Chondrocyte (in vitro differentiated cells): ENCODE results near the gene ELOVL5. TPM values are rescaled to one million over a fixed set of nuclear protein-coding genes. Genes with fewer than 3 reads are reported as not detected.
"Not testable (repeated sequence)": the region's sequence is repeated elsewhere in the genome, so short reads cannot be mapped to it uniquely, and the experiment has no call there.

Experiments
- DNase-seq: peaks from one replicate; pipeline ENCODE4 v3.0.0; 2021; ENCODE audit warnings: mixed read lengths, low spot score
- H3K27ac Mint-ChIP-seq: one replicate; pipeline ENCODE4 v1.8.0; 2021; ENCODE audit warnings: mild to moderate bottlenecking, moderate library complexity, mixed read lengths; ENCODE audit not compliant: unreplicated experiment
- H3K27me3 Mint-ChIP-seq: 2 replicates; pipeline ENCODE4 v1.8.0; 2021; ENCODE audit warnings: low read depth, mixed read lengths
- H3K36me3 Mint-ChIP-seq: 2 replicates; pipeline ENCODE4 v1.8.0; 2021; ENCODE audit warnings: low read depth, mixed read lengths
- H3K4me1 Mint-ChIP-seq: 2 replicates; pipeline ENCODE4 v1.8.0; 2021; ENCODE audit warnings: low read depth, mild to moderate bottlenecking, mixed read lengths
- H3K4me3 Mint-ChIP-seq: one replicate; pipeline ENCODE4 v1.8.0; 2021; ENCODE audit warnings: mild to moderate bottlenecking, moderate library complexity, mixed read lengths; ENCODE audit not compliant: unreplicated experiment
- H3K9me3 Mint-ChIP-seq: 2 replicates; pipeline ENCODE4 v1.8.0; 2021; ENCODE audit warnings: low read depth, mixed read lengths
- CTCF ChIP-seq: fragments of 200-600 bp; sonication (generic); IDR thresholded peaks from 2 replicates; pipeline ENCODE4 v1.5.0; 2021; ENCODE audit warnings: antibody characterized with exemption, mild to moderate bottlenecking, moderate library complexity
- total RNA-seq: library from RNA; stranded (reverse); gene quantifications from 3 replicates; pipeline ENCODE4 v1.2.1, GENCODE V29; 2021

Gene ELOVL5
- total RNA-seq, 1 donor from 2014 or later, result 102 TPM

- H3K4me1 Mint-ChIP-seq, result no peaks in the 10 kb centered on the region
- H3K9me3 Mint-ChIP-seq, result peaks cover 8% of the 10 kb centered on the region
- peaks cover 20% of the 10 kb centered on the region for H3K27me3 Mint-ChIP-seq
- TF ChIP-seq CTCF, result no peak
- H3K36me3 Mint-ChIP-seq, result no peaks in the 10 kb centered on the region
- no peak overlapping the region for H3K4me3 Mint-ChIP-seq
- H3K27ac Mint-ChIP-seq, result no peak overlapping the region
- no peak for DNase-seq
Observed at GRCh38 chr6:53390010-53390409, 41.3 kb upstream of the ELOVL5 start.

DNA sequence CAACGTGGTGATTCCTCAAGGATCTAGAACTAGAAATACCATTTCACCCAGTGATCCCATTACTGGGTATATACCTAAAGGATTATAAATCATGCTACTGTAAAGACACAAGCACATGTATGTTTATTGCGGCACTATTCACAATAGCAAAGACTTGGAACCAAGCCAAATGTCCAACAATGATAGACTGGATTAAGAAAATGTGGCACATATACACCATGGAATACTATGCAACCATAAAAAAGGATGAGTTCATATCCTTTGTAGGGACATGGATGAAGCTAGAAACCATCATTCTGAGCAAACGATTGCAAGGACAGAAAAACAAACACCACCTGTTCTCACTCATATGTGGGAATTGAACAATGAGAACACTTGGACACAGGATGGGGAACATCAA lies 39.9 kb upstream of the ELOVL5 start:
- not testable (repeated sequence) for H3K27ac Mint-ChIP-seq, H3K9me3 Mint-ChIP-seq, H3K36me3 Mint-ChIP-seq, H3K4me1 Mint-ChIP-seq, DNase-seq, H3K4me3 Mint-ChIP-seq
- H3K27me3 Mint-ChIP-seq, result peaks cover 22% of the 10 kb centered on the region

GRCh38 chr6:53382421-53382820 lies 33.7 kb upstream of the ELOVL5 start:
- no peak for DNase-seq
- no peak overlapping the region for H3K27ac Mint-ChIP-seq
- peaks cover 9% of the 10 kb centered on the region for H3K4me1 Mint-ChIP-seq
- H3K4me3 Mint-ChIP-seq, result no peak overlapping the region
- peaks cover 6% of the 10 kb centered on the region for H3K9me3 Mint-ChIP-seq
- TF ChIP-seq CTCF, result no peak
- peaks cover 21% of the 10 kb centered on the region for H3K27me3 Mint-ChIP-seq
- peaks cover 1% of the 10 kb centered on the region for H3K36me3 Mint-ChIP-seq

DNA sequence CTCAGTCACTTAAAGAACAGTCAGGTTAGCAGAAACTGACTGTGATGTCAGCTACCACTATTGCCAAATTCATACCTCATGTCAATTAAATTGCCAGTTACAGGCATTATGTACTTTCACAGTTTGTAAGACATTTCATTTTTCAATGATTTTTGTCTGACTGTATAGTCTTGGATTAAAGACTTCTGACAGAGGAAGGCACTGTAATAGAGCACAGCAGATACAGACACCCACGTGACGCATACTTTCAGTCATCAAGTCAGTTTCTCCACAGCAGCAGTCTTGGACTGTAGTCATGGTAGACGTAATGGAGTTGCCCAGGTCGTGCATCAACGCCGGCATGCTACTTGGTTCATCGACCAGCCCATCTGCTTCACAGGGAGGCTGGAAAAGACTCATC lies 29.5 kb upstream of the ELOVL5 start:
- DNase-seq, result no peak
- Mint-ChIP-seq H3K9me3 (no peaks in the 10 kb centered on the region), H3K4me3 (no peak overlapping the region), H3K27ac (no peak overlapping the region), H3K4me1 (peaks cover 12% of the 10 kb centered on the region), H3K27me3 (peaks cover 6% of the 10 kb centered on the region), H3K36me3 (no peaks in the 10 kb centered on the region)
- TF ChIP-seq CTCF, result no peak

DNA sequence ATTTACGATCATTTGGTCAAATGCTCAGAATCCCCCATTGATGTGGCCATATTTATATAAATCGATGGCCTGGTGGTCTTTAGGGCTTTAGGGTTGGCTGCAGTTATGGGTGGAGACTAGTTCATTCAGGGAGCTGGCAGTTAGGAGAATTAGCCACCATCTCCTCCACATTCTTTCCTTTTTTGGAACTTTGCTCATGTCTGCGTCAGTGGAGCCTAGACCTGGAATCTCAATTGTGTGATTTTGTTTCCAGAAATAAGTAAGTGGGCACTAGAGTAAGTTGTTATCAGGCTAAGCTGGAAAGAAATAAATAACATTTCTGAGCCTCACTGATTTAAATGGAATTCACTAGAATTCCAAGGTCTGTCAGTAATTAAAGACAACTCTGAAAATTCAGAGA lies 29.0 kb upstream of the ELOVL5 start:
- DNase-seq, result no peak
- Mint-ChIP-seq H3K4me1 (peaks cover 12% of the 10 kb centered on the region), H3K9me3 (no peaks in the 10 kb centered on the region), H3K27me3 (peaks cover 6% of the 10 kb centered on the region), H3K4me3 (no peak overlapping the region), H3K27ac (no peak overlapping the region), H3K36me3 (no peaks in the 10 kb centered on the region)
- no peak for TF ChIP-seq CTCF

GRCh38 chr6:53377289-53377688 lies 28.5 kb upstream of the ELOVL5 start:
- H3K27me3 Mint-ChIP-seq, result peaks cover 6% of the 10 kb centered on the region
- H3K36me3 Mint-ChIP-seq, result no peaks in the 10 kb centered on the region
- no peak for DNase-seq
- no peak overlapping the region for H3K27ac Mint-ChIP-seq
- H3K9me3 Mint-ChIP-seq, result no peaks in the 10 kb centered on the region
- H3K4me3 Mint-ChIP-seq, result no peak overlapping the region
- peaks cover 12% of the 10 kb centered on the region for H3K4me1 Mint-ChIP-seq
- TF ChIP-seq CTCF, result no peak
